ENCODE results near the gene TTC23.
"Not testable (repeated sequence)": the region's sequence is repeated elsewhere in the genome, so short reads cannot be mapped to it uniquely, and the experiment has no call there.

Gene TTC23

GRCh38 chr15:99248000-99248715 lies 1.2 kb downstream of the TTC23 start:
- no peak for DNase-seq

GRCh38 chr15:99247062-99247461 lies 2.3 kb downstream of the TTC23 start:
- no peak for DNase-seq

GRCh38 chr15:99244306-99244705 lies 5.1 kb downstream of the TTC23 start:
- DNase-seq: no peak

GRCh38 chr15:99241752-99242151 lies 7.6 kb downstream of the TTC23 start:
- DNase-seq: no peak

- DNase-seq: no peak
Measured at GRCh38 chr15:99239545-99240198, 9.7 kb downstream of the TTC23 start.

GRCh38 chr15:99238849-99239248 lies 10.5 kb downstream of the TTC23 start:
- no peak for DNase-seq

GRCh38 chr15:99234160-99234559 lies 15.2 kb downstream of the TTC23 start:
- not testable (repeated sequence) for DNase-seq

GRCh38 chr15:99232740-99233139 lies 16.6 kb downstream of the TTC23 start:
- no peak for DNase-seq

GRCh38 chr15:99230867-99231266 lies 18.5 kb downstream of the TTC23 start:
- DNase-seq: no peak

- no peak for DNase-seq
Measured at GRCh38 chr15:99228120-99228770, 21.1 kb downstream of the TTC23 start.

GRCh38 chr15:99226802-99227201 lies 22.6 kb downstream of the TTC23 start:
- DNase-seq: no peak

GRCh38 chr15:99224372-99225214 lies 24.8 kb downstream of the TTC23 start:
- no peak for DNase-seq

- DNase-seq: peak; percentile 2
Measured at GRCh38 chr15:99213187-99213811, 36.1 kb downstream of the TTC23 start.

GRCh38 chr15:99212406-99212805 lies 37.0 kb downstream of the TTC23 start:
- DNase-seq: peak; percentile 3

- no peak for DNase-seq
Measured at GRCh38 chr15:99211926-99212325, 37.5 kb downstream of the TTC23 start.

GRCh38 chr15:99210334-99210733 lies 39.0 kb downstream of the TTC23 start:
- no peak for DNase-seq

- no peak for DNase-seq
Measured at GRCh38 chr15:99209326-99209725, 40.1 kb downstream of the TTC23 start.

GRCh38 chr15:99207672-99208071 lies 41.7 kb downstream of the TTC23 start:
- no peak for DNase-seq

GRCh38 chr15:99202176-99202552 lies 47.2 kb downstream of the TTC23 start:
- DNase-seq: no peak

- DNase-seq: no peak
Measured at GRCh38 chr15:99201408-99202175, 47.8 kb downstream of the TTC23 start.

- DNase-seq: no peak
Measured at GRCh38 chr15:99197856-99198255, 51.5 kb downstream of the TTC23 start.

GRCh38 chr15:99192181-99192580 lies 57.2 kb downstream of the TTC23 start:
- DNase-seq: not testable (repeated sequence)

Measured in T1000 (cell line).